HL-60 (cell line): ENCODE data around the gene KIAA0232.

Experiments
- DNase-seq, 2 experiments: peaks; one replicate each; pipeline ENCODE4 v3.0.0-alpha.2; 2010 to 2020; ENCODE audit warnings: low read depth in 1 of 2, low spot score in 1 of 2
- H3K27ac ChIP-seq: fragments of 250-450 bp; sonication (Bioruptor Pico); replicated peaks from 2 replicates; pipeline ENCODE4 v1.5.1; 2020; ENCODE audit warnings: mild to moderate bottlenecking, moderate library complexity
- H3K27me3 ChIP-seq: fragments of 250-450 bp; sonication (Bioruptor Pico); 2 replicates; pipeline ENCODE4 v1.5.1; 2021; ENCODE audit warnings: mild to moderate bottlenecking, moderate library complexity; ENCODE audit not compliant: insufficient read depth, poor library complexity, severe bottlenecking
- H3K4me3 ChIP-seq: replicated peaks from 2 replicates; pipeline ENCODE4 v1.5.1; 2011; ENCODE audit warnings: mild to moderate bottlenecking, control low read depth, low read length; ENCODE audit not compliant: insufficient read depth
- CTCF ChIP-seq: IDR thresholded peaks from one replicate; pipeline ENCODE4 v1.5.1; 2011; ENCODE audit warnings: low read length, control low read depth, inconsistent platforms; ENCODE audit not compliant: insufficient read depth
- GABPA ChIP-seq: IDR thresholded peaks from 2 replicates; pipeline ENCODE4 v1.6.1; 2012; ENCODE audit warnings: low read depth
- POLR2AphosphoS5 ChIP-seq: IDR thresholded peaks from 2 replicates; pipeline ENCODE4 v1.6.1; 2012; ENCODE audit warnings: low read depth
- REST ChIP-seq: IDR thresholded peaks from 2 replicates; pipeline ENCODE4 v1.6.1; 2012; ENCODE audit warnings: low read depth; ENCODE audit not compliant: insufficient replicate concordance
- SPI1 ChIP-seq: IDR thresholded peaks from 2 replicates; pipeline ENCODE4 v1.6.1; 2012; ENCODE audit warnings: low read depth, mild to moderate bottlenecking, borderline replicate concordance

Gene KIAA0232

GRCh38 chr4:6845574-6845973 lies 63.0 kb downstream of the KIAA0232 start:
- no peak for DNase-seq
- Histone ChIP-seq H3K27ac (no peak overlapping the region), H3K27me3 (no peaks in the 10 kb centered on the region), H3K4me3 (no peak overlapping the region)
- TF ChIP-seq GABPA (no peak), REST (no peak)

GRCh38 chr4:6847178-6847577 lies 64.7 kb downstream of the KIAA0232 start:
- Histone ChIP-seq H3K27me3 (no peaks in the 10 kb centered on the region), H3K4me3 (no peak overlapping the region)
- no peak for TF ChIP-seq REST
- TF ChIP-seq SPI1: no peak
- TF ChIP-seq POLR2AphosphoS5: no peak
- TF ChIP-seq CTCF: no peak
- no peak for TF ChIP-seq GABPA

GRCh38 chr4:6848717-6849305 lies 66.3 kb downstream of the KIAA0232 start:
- TF ChIP-seq POLR2AphosphoS5: no peak
- TF ChIP-seq SPI1: no peak
- TF ChIP-seq CTCF: no peak
- no peak for TF ChIP-seq GABPA
- TF ChIP-seq REST: no peak
- Histone ChIP-seq H3K27me3 (no peaks in the 10 kb centered on the region), H3K4me3 (no peak overlapping the region), H3K27ac (no peak overlapping the region)
- no peak for DNase-seq

More at GRCh38 chr4:6847178-6847577, 64.7 kb downstream of the KIAA0232 start:
- no peak overlapping the region for H3K27ac ChIP-seq
- DNase-seq: no peak

- TF ChIP-seq REST (no peak), POLR2AphosphoS5 (no peak), CTCF (no peak), SPI1 (no peak), GABPA (no peak)
- no peak for DNase-seq
- Histone ChIP-seq H3K27ac (no peak overlapping the region), H3K27me3 (no peaks in the 10 kb centered on the region), H3K4me3 (no peak overlapping the region)
These were observed 67.2 kb downstream of the KIAA0232 start for GRCh38 chr4:6849691-6850090.
